Osteocyte (in vitro differentiated cells): ENCODE data around the gene ZNF107. TPM values are rescaled to one million over a fixed set of nuclear protein-coding genes. Genes with fewer than 3 reads are reported as not detected.

ENCODE experiments used
- DNase-seq: peaks from one replicate; pipeline ENCODE4 v3.0.0; 2021; ENCODE audit warnings: mixed read lengths; ENCODE audit not compliant: unreplicated experiment; ENCODE audit errors: extremely low spot score
- H3K27ac Mint-ChIP-seq: one replicate; pipeline ENCODE4 v1.8.0; 2021; ENCODE audit warnings: mild to moderate bottlenecking, mixed read lengths; ENCODE audit not compliant: unreplicated experiment
- H3K27me3 Mint-ChIP-seq: one replicate; pipeline ENCODE4 v1.8.0; 2021; ENCODE audit warnings: mixed read lengths; ENCODE audit not compliant: unreplicated experiment
- H3K36me3 Mint-ChIP-seq: one replicate; pipeline ENCODE4 v1.8.0; 2021; ENCODE audit warnings: mixed read lengths; ENCODE audit not compliant: unreplicated experiment
- H3K4me1 Mint-ChIP-seq: one replicate; pipeline ENCODE4 v1.8.0; 2021; ENCODE audit warnings: mixed read lengths; ENCODE audit not compliant: unreplicated experiment
- H3K4me3 Mint-ChIP-seq: one replicate; pipeline ENCODE4 v1.8.0; 2021; ENCODE audit warnings: mild to moderate bottlenecking, moderate library complexity, mixed read lengths; ENCODE audit not compliant: unreplicated experiment
- H3K9me3 Mint-ChIP-seq: one replicate; pipeline ENCODE4 v1.8.0; 2021; ENCODE audit warnings: mixed read lengths; ENCODE audit not compliant: unreplicated experiment
- total RNA-seq: library from RNA; stranded (reverse); gene quantifications from 2 replicates; pipeline ENCODE4 v1.2.1, GENCODE V29; 2021
- TF ChIP-seq, protein P1 (sequence below): fragments of 200-600 bp; sonication (generic); IDR thresholded peaks from 2 replicates; pipeline ENCODE4 v1.5.0; 2021; ENCODE audit warnings: antibody characterized with exemption, mild to moderate bottlenecking, moderate library complexity

Gene ZNF107
- total RNA-seq, 1 donor from 2014 or later: 2.6 TPM

DNA sequence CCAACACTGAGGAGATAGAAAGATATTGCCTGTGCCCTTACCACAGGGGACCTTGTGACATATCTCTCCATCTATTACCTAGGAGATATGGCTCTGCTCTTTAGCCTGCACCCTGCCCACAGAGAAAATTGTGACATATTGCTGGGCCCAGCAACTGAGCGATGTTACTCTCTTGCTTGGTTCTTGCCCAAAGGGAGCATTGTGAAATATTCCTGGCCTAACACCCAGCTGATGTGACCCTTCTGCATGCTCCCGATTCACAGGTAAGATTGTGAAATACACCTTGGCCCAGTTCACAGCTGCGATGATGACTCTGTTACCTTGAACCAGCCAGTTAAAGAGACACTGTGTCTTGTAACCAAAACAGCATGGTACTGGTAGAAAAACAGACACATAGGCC, 37.2 kb upstream of the ZNF107 start:
- no peaks in the 10 kb centered on the region for H3K36me3 Mint-ChIP-seq
- no peaks in the 10 kb centered on the region for H3K4me1 Mint-ChIP-seq
- no peak overlapping the region for H3K27ac Mint-ChIP-seq
- TF ChIP-seq, protein P1, sequence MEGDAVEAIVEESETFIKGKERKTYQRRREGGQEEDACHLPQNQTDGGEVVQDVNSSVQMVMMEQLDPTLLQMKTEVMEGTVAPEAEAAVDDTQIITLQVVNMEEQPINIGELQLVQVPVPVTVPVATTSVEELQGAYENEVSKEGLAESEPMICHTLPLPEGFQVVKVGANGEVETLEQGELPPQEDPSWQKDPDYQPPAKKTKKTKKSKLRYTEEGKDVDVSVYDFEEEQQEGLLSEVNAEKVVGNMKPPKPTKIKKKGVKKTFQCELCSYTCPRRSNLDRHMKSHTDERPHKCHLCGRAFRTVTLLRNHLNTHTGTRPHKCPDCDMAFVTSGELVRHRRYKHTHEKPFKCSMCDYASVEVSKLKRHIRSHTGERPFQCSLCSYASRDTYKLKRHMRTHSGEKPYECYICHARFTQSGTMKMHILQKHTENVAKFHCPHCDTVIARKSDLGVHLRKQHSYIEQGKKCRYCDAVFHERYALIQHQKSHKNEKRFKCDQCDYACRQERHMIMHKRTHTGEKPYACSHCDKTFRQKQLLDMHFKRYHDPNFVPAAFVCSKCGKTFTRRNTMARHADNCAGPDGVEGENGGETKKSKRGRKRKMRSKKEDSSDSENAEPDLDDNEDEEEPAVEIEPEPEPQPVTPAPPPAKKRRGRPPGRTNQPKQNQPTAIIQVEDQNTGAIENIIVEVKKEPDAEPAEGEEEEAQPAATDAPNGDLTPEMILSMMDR: no peak
- no peaks in the 10 kb centered on the region for H3K27me3 Mint-ChIP-seq
- H3K4me3 Mint-ChIP-seq: no peak overlapping the region
- no peak for DNase-seq
- peaks cover 27% of the 10 kb centered on the region for H3K9me3 Mint-ChIP-seq

DNA sequence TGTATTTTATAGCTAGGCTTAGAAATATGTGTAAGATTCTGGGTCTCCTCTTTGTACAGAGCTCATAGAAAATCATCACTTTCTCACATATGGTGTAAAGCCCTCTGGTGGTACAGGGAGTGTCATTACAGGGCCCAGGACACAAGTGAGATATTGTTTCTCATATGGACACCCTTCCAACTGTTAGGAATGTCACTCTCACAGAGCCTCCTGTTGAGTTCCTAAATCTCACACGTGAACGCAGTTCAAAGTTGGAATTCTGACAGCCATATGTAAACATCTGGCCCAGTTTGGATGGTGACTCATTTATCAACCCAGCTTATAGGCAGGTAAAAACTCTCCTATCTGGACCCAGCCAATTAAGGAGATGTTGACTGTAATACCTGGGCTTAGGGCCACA, 35.4 kb upstream of the ZNF107 start:
- TF ChIP-seq, protein P1: peak; percentile 39
- no peaks in the 10 kb centered on the region for H3K4me1 Mint-ChIP-seq
- no peak for DNase-seq
- no peak overlapping the region for H3K27ac Mint-ChIP-seq
- no peaks in the 10 kb centered on the region for H3K36me3 Mint-ChIP-seq
- no peak overlapping the region for H3K4me3 Mint-ChIP-seq
- no peaks in the 10 kb centered on the region for H3K27me3 Mint-ChIP-seq
- H3K9me3 Mint-ChIP-seq: peaks cover 20% of the 10 kb centered on the region

DNA sequence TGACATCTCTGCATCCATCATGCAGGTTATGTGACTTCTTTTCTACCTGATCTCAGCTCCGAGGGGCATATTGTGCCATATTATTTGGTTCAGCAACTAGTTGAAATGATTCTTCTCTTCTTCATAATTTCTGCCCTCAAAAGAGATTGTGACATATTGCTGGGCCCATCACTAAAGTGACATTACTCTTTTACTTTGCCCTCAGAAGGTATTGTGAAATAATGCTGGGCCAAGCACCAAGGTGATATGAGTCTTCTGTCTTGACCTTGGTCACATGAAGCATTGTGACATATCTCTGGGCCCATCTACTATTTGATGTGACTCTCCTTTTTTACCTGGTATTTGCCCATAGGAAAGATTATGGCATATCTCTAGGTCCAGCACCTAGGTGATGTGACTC, 33.9 kb upstream of the ZNF107 start:
- H3K4me1 Mint-ChIP-seq: no peaks in the 10 kb centered on the region
- no peaks in the 10 kb centered on the region for H3K36me3 Mint-ChIP-seq
- DNase-seq: no peak
- H3K27me3 Mint-ChIP-seq: no peaks in the 10 kb centered on the region
- no peak overlapping the region for H3K27ac Mint-ChIP-seq
- no peak overlapping the region for H3K4me3 Mint-ChIP-seq
- peaks cover 22% of the 10 kb centered on the region for H3K9me3 Mint-ChIP-seq
- TF ChIP-seq, protein P1: no peak

DNA sequence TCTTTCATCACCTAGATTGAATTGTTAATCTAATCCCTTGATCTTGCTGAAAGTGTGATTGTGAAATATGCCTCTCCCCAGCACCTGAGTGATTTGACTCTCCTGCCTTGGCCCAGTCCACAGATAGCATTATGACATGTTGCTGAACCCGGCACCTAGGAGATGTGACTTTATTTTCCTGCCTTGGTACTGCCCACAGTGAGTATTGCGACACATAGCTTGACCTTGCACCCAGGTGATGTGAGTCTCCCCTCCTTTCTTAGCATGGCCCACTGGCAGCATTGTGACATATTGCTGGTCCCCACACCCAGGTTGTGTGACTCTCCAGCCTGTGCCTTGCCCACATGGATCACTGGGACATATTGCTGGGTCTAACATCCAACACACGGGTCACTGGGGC, 32.5 kb upstream of the ZNF107 start:
- TF ChIP-seq, protein P1: no peak
- H3K27me3 Mint-ChIP-seq: no peaks in the 10 kb centered on the region
- H3K27ac Mint-ChIP-seq: no peak overlapping the region
- H3K9me3 Mint-ChIP-seq: peaks cover 24% of the 10 kb centered on the region
- no peak overlapping the region for H3K4me3 Mint-ChIP-seq
- H3K4me1 Mint-ChIP-seq: no peaks in the 10 kb centered on the region
- H3K36me3 Mint-ChIP-seq: no peaks in the 10 kb centered on the region
- DNase-seq: no peak

DNA sequence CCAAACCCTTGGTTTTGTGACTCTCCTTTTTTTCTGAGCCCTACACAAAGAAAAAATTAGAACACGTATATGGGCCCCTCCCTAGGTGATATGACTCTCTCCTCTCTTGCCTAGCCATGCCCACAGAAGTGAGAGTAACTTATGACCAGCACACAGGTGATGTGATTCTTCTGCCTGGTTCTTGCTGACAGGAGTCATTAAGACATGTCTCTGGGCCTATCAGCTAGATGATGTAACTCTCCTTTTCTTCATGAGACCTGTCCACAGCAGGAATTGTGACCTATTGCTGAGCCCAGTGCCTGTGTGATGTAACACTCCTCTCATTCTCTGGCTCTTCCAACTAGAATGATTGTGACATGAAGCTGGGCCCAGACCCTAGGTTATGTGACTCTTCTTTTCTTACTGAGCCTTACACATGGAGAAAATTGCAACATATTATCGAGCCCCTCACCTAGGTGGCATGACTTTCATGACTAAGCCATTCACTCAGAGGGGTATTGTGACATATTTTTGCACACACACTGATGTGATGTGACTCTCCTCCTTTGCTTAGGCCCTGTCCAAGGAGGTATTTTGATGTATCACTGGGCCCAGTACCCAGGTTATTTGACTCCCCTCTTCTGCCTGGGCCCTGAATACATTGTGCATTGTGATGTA, 31.4 kb upstream of the ZNF107 start:
- no peaks in the 10 kb centered on the region for H3K4me1 Mint-ChIP-seq
- no peak overlapping the region for H3K27ac Mint-ChIP-seq
- peaks cover 28% of the 10 kb centered on the region for H3K9me3 Mint-ChIP-seq
- no peaks in the 10 kb centered on the region for H3K27me3 Mint-ChIP-seq
- DNase-seq: no peak
- H3K36me3 Mint-ChIP-seq: no peaks in the 10 kb centered on the region
- no peak overlapping the region for H3K4me3 Mint-ChIP-seq
- TF ChIP-seq, protein P1: no peak
